Caco-2 (cell line): ENCODE measurements around the gene STXBP2. TPM values are rescaled to one million over a fixed set of nuclear protein-coding genes. Genes with fewer than 3 reads are reported as not detected.

ENCODE experiments used
- BruUV-seq: library from RNA; stranded (reverse); fragments of 400-500 nt; replicated peaks from 2 replicates; lab custom pipeline; 2021; lab: Mats Ljungman, UMichigan
- CTCF ChIA-PET: fragments of 300-600 bp; sonication (Branson Sonifier 250); formaldehyde crosslinking; loops from one replicate; lab custom pipeline; 2022; ENCODE audit warnings: antibody characterized with exemption; lab: Charles Lee
- POLR2A ChIA-PET: fragments of 300-600 bp; sonication (Branson Sonifier 250); formaldehyde crosslinking; loops from one replicate; lab custom pipeline; 2022; ENCODE audit warnings: antibody characterized with exemption; lab: Charles Lee
- DNase-seq, 2 experiments: peaks; one replicate each; pipeline versions ENCODE4 v3.0.0 to v3.0.0-alpha.2; 2020 to 2022
- H3K27me3 ChIP-seq: replicated peaks from 2 replicates; pipeline ENCODE4 v1.6.0; 2011; ENCODE audit warnings: low read length; ENCODE audit not compliant: control insufficient read depth, insufficient read depth
- H3K36me3 ChIP-seq: 2 replicates; pipeline ENCODE4 v1.5.1; 2011; ENCODE audit warnings: low read length; ENCODE audit not compliant: control insufficient read depth, insufficient read depth
- H3K4me1 ChIP-seq: fragments of 250-450 bp; sonication (Bioruptor Pico); 2 replicates; pipeline ENCODE4 v1.5.1; 2020; ENCODE audit warnings: mild to moderate bottlenecking
- H3K4me3 ChIP-seq: 2 replicates; pipeline ENCODE4 v1.5.1; 2011; ENCODE audit warnings: low read depth, mild to moderate bottlenecking, control low read depth, low read length
- H3K9me3 ChIP-seq: fragments of 250-450 bp; sonication (Bioruptor Pico); 2 replicates; pipeline ENCODE4 v1.5.1; 2020; ENCODE audit warnings: mild to moderate bottlenecking, moderate library complexity
- H3K27ac Mint-ChIP-seq: one replicate; pipeline ENCODE4 v1.8.0; 2022; ENCODE audit warnings: mixed read lengths; ENCODE audit not compliant: unreplicated experiment
- H3K27me3 Mint-ChIP-seq: one replicate; pipeline ENCODE4 v1.8.0; 2022; ENCODE audit warnings: mixed read lengths; ENCODE audit not compliant: insufficient read depth, unreplicated experiment
- H3K36me3 Mint-ChIP-seq: one replicate; pipeline ENCODE4 v1.8.0; 2022; ENCODE audit warnings: mild to moderate bottlenecking, mixed read lengths; ENCODE audit not compliant: insufficient read depth, unreplicated experiment
- H3K4me1 Mint-ChIP-seq: one replicate; pipeline ENCODE4 v1.8.0; 2022; ENCODE audit warnings: low read depth, mixed read lengths; ENCODE audit not compliant: unreplicated experiment
- H3K4me3 Mint-ChIP-seq: one replicate; pipeline ENCODE4 v1.8.0; 2022; ENCODE audit warnings: mild to moderate bottlenecking, moderate library complexity, mixed read lengths; ENCODE audit not compliant: unreplicated experiment
- H3K9me3 Mint-ChIP-seq: one replicate; pipeline ENCODE4 v1.8.0; 2022; ENCODE audit warnings: mixed read lengths; ENCODE audit not compliant: unreplicated experiment
- CTCF ChIP-seq, 2 experiments: fragments of 200-600 bp in 1 of 2; IDR thresholded peaks; 1 replicate in 1 of 2; 2 replicates in 1 of 2; pipeline versions ENCODE4 v1.5.1 to v1.8.0; 2011 to 2022; ENCODE audit warnings: antibody characterized with exemption in 1 of 2, control low read depth in 1 of 2, inconsistent platforms in 1 of 2, low read depth in 1 of 2, low read length in 1 of 2, mild to moderate bottlenecking in 1 of 2, moderate library complexity in 1 of 2; ENCODE audit not compliant: insufficient read depth in 1 of 2, severe bottlenecking in 1 of 2, unreplicated experiment in 1 of 2
- intact Hi-C: fragments of 100-400 bp; cut with micrococcal nuclease; formaldehyde crosslinking; loops from one replicate; pipeline ENCODE4 v1.10.0; 2022; ENCODE audit not compliant: unreplicated experiment
- total RNA-seq: library from RNA; stranded (reverse); gene quantifications from 2 replicates; pipeline ENCODE4 v1.2.3, GENCODE V29; 2022

The STXBP2 gene
- total RNA-seq, 1 experiment from 2014 or later, result 113 TPM

GRCh38 chr19:7595466-7596133, 41.3 kb upstream of the STXBP2 start, which contains the start of gene CAMSAP3:
CAMSAP3 (plus strand) TSS chr19:7595863; CDS start chr19:7596003, 140 bp downstream.
- peak within 1 kb of the TSS; percentile 57 for H3K27ac Mint-ChIP-seq
- no peaks in the 10 kb centered on the region for H3K9me3 ChIP-seq
- peak within 1 kb of the TSS; percentile 77 for H3K4me3 Mint-ChIP-seq
- no TSS peak for BruUV-seq
- DNase-seq, result peak; percentile 85 to 90
- no peak for TF ChIP-seq CTCF (IDR thresholded peaks at IDR 0.05; ENCODE audit: insufficient read depth in 1 of 2, low read depth in 1 of 2, low read length in 1 of 2, severe bottlenecking in 1 of 2, unreplicated experiment in 1 of 2)
- no peaks in the 10 kb centered on the region for H3K27me3 Mint-ChIP-seq
- peaks cover 13% of the 10 kb centered on the region for H3K4me1 Mint-ChIP-seq
- H3K4me1 ChIP-seq, result peaks cover 12% of the 10 kb centered on the region
- no peaks in the 10 kb centered on the region for H3K9me3 Mint-ChIP-seq
- POLR2A ChIA-PET, result interaction anchor here (0.6 to 0.7 kb wide), 2 partner anchors 10 to 40 kb away, joined by 3 to 4 read pairs; no protein-coding TSS in a partner anchor
- no peaks in the 10 kb centered on the region; the same call in 1 of the 2 replicates for H3K36me3 ChIP-seq
- H3K36me3 Mint-ChIP-seq, result peaks cover 25% of the 10 kb centered on the region
- CTCF ChIA-PET, result interaction anchor here (1.3 to 2.6 kb wide), 2 partner anchors 27 to 85 kb away, joined by 4 to 35 read pairs; partner anchors contain the start of gene TRAPPC5
- no peaks in the 10 kb centered on the region for H3K27me3 ChIP-seq
- H3K4me3 ChIP-seq, result peak within 1 kb of the TSS; percentile 75
- intact Hi-C loops, result no loop called here

- no peaks in the 10 kb centered on the region for H3K27me3 Mint-ChIP-seq
- Histone ChIP-seq H3K4me3 (peak overlapping the region; percentile 75), H3K9me3 (no peaks in the 10 kb centered on the region), H3K36me3 (no peaks in the 10 kb centered on the region; the same call in 1 of the 2 replicates), H3K4me1 (peaks cover 11% of the 10 kb centered on the region), H3K27me3 (no peaks in the 10 kb centered on the region)
- peak overlapping the region; percentile 57 for H3K27ac Mint-ChIP-seq
- TF ChIP-seq CTCF (IDR thresholded peaks at IDR 0.05; ENCODE audit: insufficient read depth in 1 of 2, low read depth in 1 of 2, low read length in 1 of 2, severe bottlenecking in 1 of 2, unreplicated experiment in 1 of 2), result peak in 1 of 2 experiments; percentile 7
- intact Hi-C loops, result no loop called here
- ChIA-PET CTCF (interaction anchor here (0.6 to 2.6 kb wide), 4 partner anchors 28 to 449 kb away, joined by 3 to 35 read pairs (median 4); partner anchors contain the start of gene TRAPPC5), POLR2A (interaction anchor here (0.9 kb wide), 1 partner anchor 9 kb away, joined by 3 read pairs; no protein-coding TSS in a partner anchor)
- peaks cover 30% of the 10 kb centered on the region for H3K36me3 Mint-ChIP-seq
- H3K9me3 Mint-ChIP-seq, result no peaks in the 10 kb centered on the region
- H3K4me3 Mint-ChIP-seq, result peak overlapping the region; percentile 77
- peak in 1 of 2 experiments; percentile 41 for DNase-seq
- H3K4me1 Mint-ChIP-seq, result peaks cover 13% of the 10 kb centered on the region
- BruUV-seq, result no TSS peak
These were observed 40.5 kb upstream of the STXBP2 start for GRCh38 chr19:7596211-7596937.

- H3K4me1 Mint-ChIP-seq, result peaks cover 13% of the 10 kb centered on the region
- ChIA-PET POLR2A (no interaction called here), CTCF (no interaction called here)
- DNase-seq, result no peak
- H3K27ac Mint-ChIP-seq, result no peak overlapping the region
- no peak for TF ChIP-seq CTCF (IDR thresholded peaks at IDR 0.05; ENCODE audit: insufficient read depth in 1 of 2, low read depth in 1 of 2, low read length in 1 of 2, severe bottlenecking in 1 of 2, unreplicated experiment in 1 of 2)
- Histone ChIP-seq H3K4me3 (no peak overlapping the region), H3K4me1 (peaks cover 11% of the 10 kb centered on the region), H3K9me3 (no peaks in the 10 kb centered on the region), H3K36me3 (no peaks in the 10 kb centered on the region; the same call in 1 of the 2 replicates), H3K27me3 (no peaks in the 10 kb centered on the region)
- peaks cover 39% of the 10 kb centered on the region for H3K36me3 Mint-ChIP-seq
- H3K4me3 Mint-ChIP-seq, result peak overlapping the region; percentile 77
- H3K27me3 Mint-ChIP-seq, result no peaks in the 10 kb centered on the region
- intact Hi-C loops, result no loop called here
- H3K9me3 Mint-ChIP-seq, result no peaks in the 10 kb centered on the region
- TSS peak; percentile 46 for BruUV-seq
These were observed 39.2 kb upstream of the STXBP2 start for GRCh38 chr19:7597689-7598088.
